Measurements from ENCODE around the gene ATXN1.

Gene ATXN1

DNA sequence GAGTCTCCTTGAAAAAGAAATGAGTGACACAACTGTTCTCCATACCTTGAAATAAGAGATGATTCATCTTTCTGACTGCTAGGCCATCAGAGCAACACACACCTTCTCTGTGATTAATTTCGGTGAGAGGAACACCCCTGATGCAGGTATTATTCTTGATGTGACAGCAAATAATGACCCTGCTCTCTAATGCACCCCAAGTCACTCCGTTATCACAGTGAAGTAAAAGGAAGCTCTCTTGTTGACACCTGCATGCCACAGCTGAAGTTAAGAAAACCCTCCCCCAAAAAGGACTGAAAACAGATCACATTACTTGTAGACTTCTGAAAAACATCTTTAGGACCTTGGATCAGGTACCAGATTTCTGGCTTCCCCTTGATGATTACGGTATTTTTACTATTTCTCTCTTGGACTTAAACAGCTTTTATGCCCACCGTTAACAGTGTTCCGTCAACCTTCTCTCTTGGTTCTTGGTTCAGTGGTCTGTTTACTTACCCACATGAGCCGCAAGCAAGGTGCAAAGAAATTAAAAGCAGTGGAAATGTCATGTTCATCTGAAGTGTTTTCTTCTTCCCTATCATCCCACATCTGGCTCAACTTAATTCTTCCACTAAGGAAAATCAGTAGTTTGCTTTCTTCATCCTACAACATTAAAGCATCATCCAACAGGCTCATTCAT, 273.1 kb downstream of the ATXN1 start:
- DNase-seq = no peak

DNA sequence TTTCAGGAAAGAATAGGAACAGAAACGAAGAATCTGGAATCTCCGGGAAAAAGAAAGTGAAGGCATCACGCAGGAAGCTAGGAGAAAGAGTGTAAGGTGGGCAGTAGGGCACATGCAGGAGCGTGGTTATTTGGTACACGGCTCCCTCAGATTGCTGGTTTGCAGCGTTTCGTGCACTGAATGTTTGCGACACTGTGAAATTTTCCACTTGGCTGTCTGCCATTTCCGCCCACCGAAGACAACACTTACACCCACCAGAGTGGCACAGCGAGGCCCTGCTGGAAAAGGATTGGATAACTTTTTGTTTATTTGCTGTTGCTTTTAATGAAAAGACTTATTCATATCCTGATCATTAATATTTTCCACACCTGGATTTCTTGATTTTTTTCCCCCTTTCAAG, 274.6 kb downstream of the ATXN1 start:
- peak in 4 of 58 donors; percentile 3 to 25 (median 9) for DNase-seq

DNA sequence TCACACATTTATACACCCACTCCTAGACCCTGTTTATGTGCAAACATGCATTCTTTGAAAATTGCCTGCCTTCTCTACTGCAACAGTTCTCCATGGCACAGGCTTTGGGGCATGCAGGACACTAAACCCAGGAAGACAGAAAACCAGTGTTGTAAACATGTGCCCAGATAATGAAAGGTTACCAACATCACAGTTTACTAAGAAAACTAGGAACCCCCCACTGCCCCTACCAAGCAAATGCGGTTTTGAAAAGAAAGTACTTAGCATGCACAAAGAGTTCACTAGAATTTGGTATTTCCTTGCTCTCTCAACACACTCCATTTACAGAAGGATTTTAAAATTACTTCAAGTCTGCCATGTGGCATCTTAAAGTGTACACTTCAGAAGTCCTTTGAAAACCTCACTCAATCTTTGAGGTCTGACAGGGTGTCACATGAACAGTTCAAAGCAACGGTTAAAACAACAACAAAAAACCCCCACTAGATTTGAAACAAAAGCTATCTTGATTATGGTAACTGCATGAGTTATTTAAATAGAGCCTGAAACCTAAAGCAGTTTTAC, 277.9 kb downstream of the ATXN1 start:
- DNase-seq = no peak

DNA sequence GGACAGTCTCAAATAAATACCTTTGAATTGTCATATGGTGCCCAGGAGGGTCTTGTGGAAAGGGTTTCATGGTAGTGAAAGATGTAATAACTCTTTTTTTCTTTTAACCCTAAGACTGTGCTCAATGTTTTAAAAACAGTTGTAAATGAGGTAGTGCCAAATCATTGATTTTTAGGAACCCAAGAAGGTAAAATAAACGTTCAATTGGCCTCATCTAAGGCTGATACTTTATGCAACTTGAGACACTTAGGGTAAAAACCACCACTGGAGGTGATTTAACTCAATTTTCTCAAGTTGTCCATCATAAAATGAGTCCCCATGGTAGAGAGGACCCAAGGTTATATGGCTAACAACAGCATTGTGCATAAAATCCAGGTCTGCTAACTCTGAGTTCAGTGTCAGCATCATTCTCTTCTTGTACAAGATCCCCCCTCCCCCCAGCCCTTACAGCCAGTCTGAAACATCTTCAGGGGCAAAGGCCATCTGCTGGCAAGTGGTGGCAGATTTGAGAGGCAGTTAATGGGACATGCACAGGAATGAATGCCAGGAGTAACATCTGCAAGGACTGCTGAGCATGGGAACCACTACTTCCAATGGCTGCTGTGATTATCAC, 278.5 kb downstream of the ATXN1 start:
- DNase-seq = no peak

DNA sequence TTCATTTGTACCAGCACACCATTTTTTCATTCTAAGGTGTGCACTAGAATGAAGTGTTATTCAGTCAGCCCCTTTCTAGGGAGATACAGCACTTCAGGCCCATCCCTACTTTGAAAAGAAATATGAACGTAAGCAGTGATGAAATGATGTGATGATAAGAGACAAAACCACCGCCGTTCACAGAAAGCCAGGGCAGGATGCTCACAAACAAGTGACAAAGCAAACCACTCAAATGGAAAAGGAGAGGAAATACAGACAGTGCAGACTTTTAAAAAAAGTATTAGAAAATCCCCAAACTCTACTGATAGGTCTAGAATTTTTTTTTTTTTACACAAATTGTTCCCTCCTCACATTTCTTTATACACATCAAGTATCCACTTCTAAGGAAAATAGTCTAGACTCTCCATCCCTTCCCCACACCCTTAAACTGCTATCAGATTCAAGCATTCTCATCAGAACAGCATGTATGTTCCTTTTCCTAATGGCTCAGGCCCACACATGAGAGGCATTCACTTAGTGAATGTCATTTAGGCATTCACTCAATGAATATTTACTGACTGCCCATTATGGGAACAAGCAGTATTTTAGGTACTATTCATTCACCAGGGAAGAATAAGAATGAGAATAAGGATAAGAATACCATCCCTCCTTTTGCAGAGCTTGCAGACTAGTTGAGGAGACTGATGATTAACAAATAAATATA, 279.4 kb downstream of the ATXN1 start:
- no peak for DNase-seq

GRCh38 chr6:16480763-16481560, 280.3 kb downstream of the ATXN1 start:
- DNase-seq = no peak

DNA sequence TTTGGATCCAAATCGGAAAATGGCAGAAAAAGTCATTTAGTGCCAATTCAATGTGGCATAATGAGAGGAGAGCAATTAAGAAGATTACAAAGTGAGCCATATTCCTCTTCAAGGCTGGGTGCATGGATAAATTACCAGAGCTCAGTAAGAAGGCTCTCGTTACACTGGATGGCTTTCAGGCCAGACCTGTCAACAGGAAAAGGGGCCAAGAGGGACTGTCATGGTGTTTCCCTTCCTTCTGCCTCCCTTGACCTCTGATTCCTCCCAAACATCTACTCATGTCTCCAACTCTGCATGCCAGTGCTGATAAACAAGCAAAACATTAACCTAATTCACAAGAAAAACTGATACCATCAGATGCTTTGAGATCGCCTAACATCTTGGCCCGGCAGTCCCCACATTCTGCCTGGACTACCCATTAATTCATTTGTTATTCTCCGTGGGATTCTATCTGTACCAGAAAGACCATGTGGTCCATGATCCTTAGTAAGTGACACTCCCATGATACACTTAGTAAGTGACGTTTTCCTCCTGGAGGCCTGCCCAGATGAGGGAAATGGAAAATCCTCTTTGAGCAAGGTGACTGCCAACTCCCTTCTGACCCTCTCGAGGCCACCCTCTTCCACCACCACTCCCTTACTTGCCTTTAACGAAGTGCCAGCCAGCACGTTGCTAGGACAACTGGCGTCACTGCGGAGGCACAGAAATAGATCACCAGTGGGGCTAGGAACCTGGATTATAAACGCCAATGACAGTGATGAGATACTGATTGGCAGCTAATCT, 283.7 kb downstream of the ATXN1 start:
- DNase-seq = peak in 2 of 58 donors; percentile 2 to 28

DNA sequence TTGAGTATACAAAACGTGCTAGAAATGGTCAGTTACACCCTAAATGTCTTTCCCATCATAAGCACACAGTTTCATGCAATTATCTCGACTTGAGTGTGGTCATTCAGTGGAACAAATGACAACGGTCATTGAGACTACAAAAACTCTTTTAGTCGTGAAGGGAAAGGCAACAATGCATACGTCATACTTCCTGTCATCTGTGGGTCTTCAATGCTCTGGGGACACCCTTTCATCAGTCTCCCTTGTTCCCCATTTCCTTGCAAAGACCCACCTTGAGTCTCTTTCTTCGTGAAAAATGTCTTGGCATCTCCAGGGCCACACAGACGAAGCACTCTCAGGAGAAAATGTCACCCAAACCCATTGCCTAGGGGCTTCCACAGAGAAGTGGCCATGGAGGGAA, 284.4 kb downstream of the ATXN1 start:
- no peak for DNase-seq

DNA sequence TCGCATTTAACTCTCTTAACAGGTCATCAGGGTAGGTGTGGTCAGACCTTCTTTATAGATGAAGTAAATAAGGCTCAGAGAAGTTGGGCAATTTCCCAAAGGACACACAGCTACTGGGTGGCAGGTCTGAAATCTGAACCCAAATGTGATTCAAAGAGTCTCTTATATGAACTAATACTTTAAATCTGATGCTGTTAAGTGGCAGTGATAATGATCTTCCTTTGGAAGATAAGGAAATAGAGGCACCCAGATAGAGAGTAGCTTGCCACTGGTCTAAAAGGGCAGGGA, 285.8 kb downstream of the ATXN1 start:
- DNase-seq = no peak

GRCh38 chr6:16474772-16475493, 286.3 kb downstream of the ATXN1 start:
- DNase-seq = no peak

DNA sequence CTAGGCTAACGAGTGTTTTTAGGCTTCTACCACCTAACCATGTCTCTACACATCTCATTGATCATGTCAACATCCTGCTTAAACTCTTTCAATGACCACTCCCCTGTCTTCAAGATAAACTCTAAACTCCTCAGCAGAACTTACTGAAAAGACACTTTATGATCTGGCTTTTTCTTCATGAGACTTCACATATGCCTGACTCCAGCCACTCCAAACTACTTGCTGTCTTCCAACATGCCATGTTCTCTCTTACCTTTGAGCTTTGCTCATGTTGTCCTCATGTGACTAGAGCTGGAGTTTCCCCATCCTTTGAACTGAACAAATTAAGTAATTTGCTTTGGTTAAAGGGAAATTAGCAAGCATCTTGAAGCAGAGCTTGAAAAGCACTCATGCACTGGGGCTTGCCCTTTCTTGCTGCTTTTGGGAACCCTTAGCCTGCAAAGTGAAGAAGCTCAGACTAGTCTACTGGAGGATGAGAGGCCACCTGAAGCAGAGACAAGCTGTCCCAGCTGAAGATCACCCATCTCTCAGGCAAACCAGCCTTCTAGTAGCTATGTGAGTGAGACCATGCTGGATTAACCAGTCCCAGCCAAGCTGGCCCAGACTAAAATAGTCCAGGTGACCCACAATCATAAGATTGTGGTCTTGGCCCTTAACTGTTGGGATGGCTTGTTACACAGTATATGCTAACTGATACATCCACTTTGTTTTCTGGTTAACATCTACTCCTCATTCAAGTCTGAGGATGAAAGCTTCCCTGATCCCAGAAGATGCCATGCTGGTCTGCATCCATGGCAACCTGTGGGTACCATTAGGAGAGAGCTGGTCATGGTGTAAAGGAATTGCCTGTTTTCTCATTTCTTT, 287.1 kb downstream of the ATXN1 start:
- no peak for DNase-seq

GRCh38 chr6:16473184-16473907, 287.9 kb downstream of the ATXN1 start:
- no peak for DNase-seq

GRCh38 chr6:16472349-16473069, 288.8 kb downstream of the ATXN1 start:
- no peak for DNase-seq

DNA sequence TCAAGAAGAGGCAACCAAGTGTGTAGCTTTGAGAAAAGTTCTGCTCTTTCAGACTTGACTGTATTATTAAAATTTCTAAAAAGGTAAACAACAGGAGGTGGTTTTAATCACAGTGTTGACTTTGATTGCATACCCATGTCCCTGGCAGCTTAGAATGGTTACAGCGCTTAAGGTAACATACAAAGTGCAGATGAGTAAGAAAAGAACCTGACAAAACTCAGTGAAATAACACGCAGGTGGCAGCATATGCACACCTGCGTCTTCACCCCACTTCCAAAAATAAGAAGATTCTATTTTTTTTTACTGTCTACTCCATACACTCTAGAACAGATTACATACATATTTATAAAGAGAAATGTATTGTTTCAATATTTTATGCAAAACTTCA, 289.4 kb downstream of the ATXN1 start:
- no peak for DNase-seq

DNA sequence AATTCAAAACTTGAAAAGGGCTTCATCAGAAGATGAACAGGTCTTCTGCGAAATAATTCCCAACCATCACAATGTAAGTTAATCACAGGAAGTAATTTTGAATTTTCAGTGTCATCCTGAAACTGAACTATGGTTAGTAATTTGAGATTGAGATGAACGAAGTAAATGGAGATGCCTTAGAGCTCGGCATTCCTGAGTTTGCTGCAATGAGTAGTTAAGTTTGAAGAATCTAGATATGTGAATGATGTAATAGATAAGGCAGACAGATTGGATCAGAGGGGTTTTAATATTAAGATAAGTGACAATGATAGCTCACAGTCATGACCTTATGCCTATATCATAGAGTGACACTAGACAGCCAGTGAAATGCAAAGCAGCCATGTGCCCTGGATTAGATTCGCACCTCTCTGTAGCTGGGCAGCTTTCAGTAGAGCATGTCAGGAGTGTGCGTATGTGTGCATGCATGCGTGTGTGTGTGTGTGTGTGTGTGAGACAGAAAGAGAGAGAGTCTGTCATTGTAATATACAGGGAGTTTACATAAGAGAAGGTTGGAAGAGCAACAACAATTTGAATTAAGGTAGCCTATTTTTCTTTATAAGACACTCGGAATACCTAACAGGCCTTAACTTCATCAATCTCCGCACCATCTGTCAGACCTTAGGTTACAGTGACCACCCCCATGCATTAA, 289.9 kb downstream of the ATXN1 start:
- DNase-seq = no peak

DNA sequence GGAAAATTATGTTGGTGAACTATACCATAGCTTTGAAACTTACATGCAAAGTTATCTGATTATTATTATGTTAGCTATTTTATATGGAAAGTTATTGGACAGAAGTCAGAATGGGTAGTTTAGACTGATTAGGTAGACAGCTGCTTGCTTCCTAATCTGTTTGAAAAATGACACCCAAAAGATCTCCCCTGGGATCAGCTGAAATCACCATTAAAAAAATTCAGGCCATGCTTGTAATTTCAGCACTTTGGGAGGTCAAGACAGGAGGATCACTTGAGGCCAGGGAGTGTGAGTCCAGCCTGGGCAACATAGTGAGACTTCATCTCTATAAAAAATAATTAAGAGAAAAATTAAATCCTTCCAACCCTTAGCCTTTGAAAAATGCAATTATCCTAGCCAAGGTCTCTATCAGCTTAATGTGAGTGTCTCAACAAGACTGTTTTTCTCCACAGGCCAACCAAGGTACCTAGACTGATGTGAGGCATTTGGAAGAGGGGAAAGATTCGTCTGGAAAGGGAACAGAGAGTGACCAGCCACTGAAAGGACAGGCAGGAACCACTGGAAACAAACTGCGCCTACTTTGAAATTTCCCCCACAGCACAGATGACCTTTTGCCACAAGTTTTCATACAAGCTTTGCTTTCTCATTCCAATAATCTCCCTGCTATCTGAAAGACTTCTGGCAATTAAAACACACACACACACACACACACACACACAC, 290.6 kb downstream of the ATXN1 start:
- DNase-seq = no peak

Data from anterior cingulate cortex (tissue), 58 donors.